Measurements from ENCODE around the gene LRRC49.

GRCh38 chr15:70906842-70907241, 14.2 kb downstream of the LRRC49 start:
- TF ChIP-seq CTCF (IDR thresholded peaks at IDR 0.05; ENCODE audit: insufficient read depth, low read depth, low read length) (no peak), EZH2 (IDR thresholded peaks at IDR 0.05; ENCODE audit: insufficient read depth, low read length) (no peak)

Data from astrocyte (in vitro differentiated cells and primary cell).